ENCODE measurements around the gene MCM3AP. TPM values are rescaled to one million over a fixed set of nuclear protein-coding genes. Genes with fewer than 3 reads are reported as not detected.

Gene MCM3AP
- total RNA-seq, 1 donor from 2014 or later, result 153 TPM

- TF ChIP-seq CTCF (conservative IDR thresholded peaks at IDR 0.05), result no peak
- Mint-ChIP-seq H3K4me1 (no peaks in the 10 kb centered on the region), H3K27me3 (ENCODE audit: low read depth) (no peaks in the 10 kb centered on the region), H3K4me3 (no peak overlapping the region), H3K27ac (ENCODE audit: unreplicated experiment) (peak overlapping the region; percentile 19), H3K9me3 (no peaks in the 10 kb centered on the region), H3K36me3 (ENCODE audit: low read depth) (no peaks in the 10 kb centered on the region)
- no peak for DNase-seq (ENCODE audit: low read depth, low spot score)
These were observed 70.7 kb downstream of the MCM3AP start for GRCh38 chr21:46214478-46215340.

- no peak overlapping the region for H3K4me3 Mint-ChIP-seq
- no peaks in the 10 kb centered on the region for H3K4me1 Mint-ChIP-seq
These were observed 71.7 kb downstream of the MCM3AP start for GRCh38 chr21:46213620-46214286.

GRCh38 chr21:46212721-46213484 is 72.5 kb downstream of the MCM3AP start:
- no peaks in the 10 kb centered on the region for H3K9me3 Mint-ChIP-seq
- no peak for TF ChIP-seq CTCF (conservative IDR thresholded peaks at IDR 0.05)
- no peak for DNase-seq (ENCODE audit: low read depth, low spot score)
- no peak overlapping the region for H3K4me3 Mint-ChIP-seq
- H3K27ac Mint-ChIP-seq (ENCODE audit: unreplicated experiment), result no peak overlapping the region
- H3K36me3 Mint-ChIP-seq (ENCODE audit: low read depth), result peaks cover 2% of the 10 kb centered on the region
- H3K4me1 Mint-ChIP-seq, result no peaks in the 10 kb centered on the region
- no peaks in the 10 kb centered on the region for H3K27me3 Mint-ChIP-seq (ENCODE audit: low read depth)

More at GRCh38 chr21:46213620-46214286, 71.7 kb downstream of the MCM3AP start:
- Mint-ChIP-seq H3K27me3 (ENCODE audit: low read depth) (no peaks in the 10 kb centered on the region), H3K27ac (ENCODE audit: unreplicated experiment) (no peak overlapping the region), H3K9me3 (no peaks in the 10 kb centered on the region), H3K36me3 (ENCODE audit: low read depth) (no peaks in the 10 kb centered on the region)
- no peak for DNase-seq (ENCODE audit: low read depth, low spot score)
- no peak for TF ChIP-seq CTCF (conservative IDR thresholded peaks at IDR 0.05)

DNA sequence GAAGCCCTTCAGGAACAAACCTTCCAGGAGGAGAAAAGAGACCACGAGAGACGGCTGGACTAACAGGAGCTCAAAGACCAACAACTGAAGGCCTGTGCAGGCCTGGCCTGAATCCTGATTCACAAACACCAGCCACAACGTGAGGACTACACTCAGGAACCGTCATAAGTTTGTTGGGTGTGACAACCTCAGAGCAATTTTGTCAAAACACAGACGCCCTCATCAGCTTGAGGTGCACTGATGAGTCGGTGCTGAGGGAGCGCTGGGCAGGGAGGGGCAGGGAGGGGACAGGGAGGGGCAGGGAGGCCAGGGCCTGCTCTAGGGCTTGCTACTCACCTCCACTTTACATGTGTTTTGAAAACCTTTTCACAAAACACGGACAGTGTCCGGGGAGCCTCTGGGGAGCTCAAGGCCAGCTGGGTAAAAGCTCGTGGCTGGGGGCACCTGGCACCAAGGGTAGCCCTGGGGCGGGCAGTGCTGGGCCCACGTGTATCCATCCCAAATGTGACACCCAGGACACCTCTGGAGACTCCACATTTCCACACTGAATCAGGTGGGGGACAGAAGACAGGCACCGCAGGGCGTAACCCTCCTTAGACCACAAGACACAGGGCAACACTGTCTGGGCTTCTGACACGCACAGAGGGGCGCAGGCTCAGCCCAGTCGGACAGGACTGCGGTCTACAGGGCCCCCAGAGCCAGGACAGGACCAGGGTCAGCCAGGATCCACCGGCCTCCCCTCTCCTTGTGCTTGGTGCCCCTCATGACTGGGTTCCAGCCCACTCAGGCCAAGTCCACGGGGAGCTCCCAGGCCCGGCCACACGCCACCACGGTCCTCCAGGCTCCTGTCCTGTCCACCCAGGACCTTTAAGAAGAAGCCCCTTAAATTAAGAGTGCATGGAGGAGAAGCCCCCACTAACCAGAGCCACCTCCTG is 73.4 kb downstream of the MCM3AP start:
- peak overlapping the region; percentile 63 for H3K27ac Mint-ChIP-seq (ENCODE audit: unreplicated experiment)
- H3K9me3 Mint-ChIP-seq, result no peaks in the 10 kb centered on the region
- no peak for DNase-seq (ENCODE audit: low read depth, low spot score)
- H3K4me3 Mint-ChIP-seq, result no peak overlapping the region
- peaks cover 4% of the 10 kb centered on the region for H3K36me3 Mint-ChIP-seq (ENCODE audit: low read depth)
- no peaks in the 10 kb centered on the region for H3K27me3 Mint-ChIP-seq (ENCODE audit: low read depth)
- H3K4me1 Mint-ChIP-seq, result no peaks in the 10 kb centered on the region
- TF ChIP-seq CTCF (conservative IDR thresholded peaks at IDR 0.05), result no peak
